ENCODE results near the gene GPANK1.

The GPANK1 gene

DNA sequence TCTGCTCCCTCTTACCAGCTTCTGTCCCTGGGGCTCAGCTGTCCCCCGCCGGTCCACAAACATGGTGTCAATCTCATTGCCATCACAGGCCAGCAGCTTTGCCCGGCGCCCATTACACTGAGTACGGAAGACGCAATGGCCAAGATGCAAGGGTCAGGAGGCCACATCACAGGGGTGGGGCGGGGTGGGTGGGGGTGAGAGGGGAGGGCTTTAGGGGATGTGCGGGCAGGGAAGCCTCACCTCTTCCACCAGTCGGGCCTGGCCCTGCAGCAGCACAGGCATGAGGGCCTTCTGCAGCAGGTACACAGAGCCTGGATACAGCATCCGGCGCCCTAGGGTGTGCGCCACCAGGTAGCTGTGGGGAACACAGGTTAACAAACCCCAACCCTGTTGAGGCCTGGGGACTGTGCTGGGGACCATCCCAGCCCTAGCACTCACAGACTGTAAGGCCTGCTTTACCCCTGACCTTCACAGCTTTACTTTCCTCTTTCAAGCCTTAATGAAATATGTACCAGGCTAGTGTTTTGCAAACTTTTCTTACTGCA lies 26.8 kb upstream of the GPANK1 start:
- DNase-seq (ENCODE audit: low read depth in 1 of 2, low spot score in 1 of 2), result no peak

GRCh38 chr6:31691078-31691463 lies 26.3 kb upstream of the GPANK1 start:
- DNase-seq (ENCODE audit: low read depth in 1 of 2, low spot score in 1 of 2), result no peak

- DNase-seq (ENCODE audit: low read depth in 1 of 2, low spot score in 1 of 2), result no peak
Measured at GRCh38 chr6:31690231-31691077, 25.7 kb upstream of the GPANK1 start.

DNA sequence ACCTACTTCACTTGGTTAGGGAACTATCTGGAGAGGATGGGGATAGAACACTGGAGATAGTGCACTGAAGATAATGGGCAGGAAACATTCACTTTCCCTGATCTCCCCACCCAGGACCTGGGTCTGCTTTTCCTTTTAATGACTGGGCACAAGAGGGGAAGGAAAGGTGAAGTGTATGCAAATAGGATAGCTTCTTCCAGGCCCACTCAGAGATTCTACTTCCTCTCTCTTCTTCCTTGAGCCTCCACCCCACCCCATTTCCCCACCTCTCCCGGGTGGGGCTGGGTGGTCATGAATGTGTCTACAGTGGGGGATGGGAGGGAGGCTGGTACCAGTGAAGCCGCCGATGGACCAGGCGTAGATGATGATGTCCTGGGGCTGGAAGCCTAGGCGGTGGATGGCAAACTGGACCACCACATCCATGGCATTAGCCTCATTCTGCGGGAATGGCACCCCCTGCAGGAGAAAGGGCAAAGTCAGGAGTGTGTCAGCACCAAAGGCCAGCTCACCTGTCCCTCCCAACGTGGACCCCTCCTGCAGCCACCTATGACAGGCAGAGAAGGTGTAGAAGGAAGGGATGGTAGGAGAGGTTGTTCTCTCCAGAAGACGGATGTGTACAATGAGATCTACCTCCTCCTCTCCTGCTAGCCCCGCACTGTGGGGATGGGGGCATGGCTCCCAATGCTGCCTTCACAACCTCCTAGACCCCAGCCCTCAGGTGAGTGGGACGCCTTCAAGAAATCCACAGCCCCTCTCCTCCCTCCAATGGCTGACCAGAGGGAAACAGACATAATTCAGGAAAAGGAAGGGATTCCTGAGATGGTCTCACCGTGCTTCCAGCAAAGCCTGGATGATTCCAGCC lies 24.7 kb upstream of the GPANK1 start:
- no peak for DNase-seq (ENCODE audit: low read depth in 1 of 2, low spot score in 1 of 2)

GRCh38 chr6:31687860-31688693 lies 23.3 kb upstream of the GPANK1 start:
- DNase-seq (ENCODE audit: low read depth in 1 of 2, low spot score in 1 of 2), result no peak

- DNase-seq (ENCODE audit: low read depth in 1 of 2, low spot score in 1 of 2), result no peak
Measured at GRCh38 chr6:31687321-31687720, 22.5 kb upstream of the GPANK1 start.

DNA sequence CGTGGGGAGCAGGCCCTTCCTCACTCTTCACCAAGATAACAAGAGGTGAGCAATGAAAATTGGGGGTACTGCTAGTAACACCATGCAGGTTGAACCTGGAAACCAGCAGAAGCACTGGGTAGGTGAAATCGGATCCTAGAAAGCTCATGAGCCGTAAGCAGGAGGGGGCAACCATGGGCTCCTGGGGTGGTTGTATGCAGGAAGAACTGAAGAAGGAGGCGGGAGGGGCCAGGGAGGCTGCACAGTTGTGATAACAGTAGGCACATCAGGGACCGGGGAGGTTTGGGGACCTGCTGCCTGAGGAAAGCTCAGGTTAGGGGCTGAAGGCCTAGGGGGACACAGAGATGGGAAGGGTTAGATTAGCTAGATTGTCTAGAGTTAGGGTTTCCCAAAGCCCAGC lies 21.7 kb upstream of the GPANK1 start:
- no peak for DNase-seq (ENCODE audit: low read depth in 1 of 2, low spot score in 1 of 2)

- DNase-seq (ENCODE audit: low read depth in 1 of 2, low spot score in 1 of 2), result no peak
Measured at GRCh38 chr6:31683591-31683990, 18.8 kb upstream of the GPANK1 start.

- DNase-seq (ENCODE audit: low read depth in 1 of 2, low spot score in 1 of 2), result no peak
Measured at GRCh38 chr6:31681135-31681671, 16.4 kb upstream of the GPANK1 start.

DNA sequence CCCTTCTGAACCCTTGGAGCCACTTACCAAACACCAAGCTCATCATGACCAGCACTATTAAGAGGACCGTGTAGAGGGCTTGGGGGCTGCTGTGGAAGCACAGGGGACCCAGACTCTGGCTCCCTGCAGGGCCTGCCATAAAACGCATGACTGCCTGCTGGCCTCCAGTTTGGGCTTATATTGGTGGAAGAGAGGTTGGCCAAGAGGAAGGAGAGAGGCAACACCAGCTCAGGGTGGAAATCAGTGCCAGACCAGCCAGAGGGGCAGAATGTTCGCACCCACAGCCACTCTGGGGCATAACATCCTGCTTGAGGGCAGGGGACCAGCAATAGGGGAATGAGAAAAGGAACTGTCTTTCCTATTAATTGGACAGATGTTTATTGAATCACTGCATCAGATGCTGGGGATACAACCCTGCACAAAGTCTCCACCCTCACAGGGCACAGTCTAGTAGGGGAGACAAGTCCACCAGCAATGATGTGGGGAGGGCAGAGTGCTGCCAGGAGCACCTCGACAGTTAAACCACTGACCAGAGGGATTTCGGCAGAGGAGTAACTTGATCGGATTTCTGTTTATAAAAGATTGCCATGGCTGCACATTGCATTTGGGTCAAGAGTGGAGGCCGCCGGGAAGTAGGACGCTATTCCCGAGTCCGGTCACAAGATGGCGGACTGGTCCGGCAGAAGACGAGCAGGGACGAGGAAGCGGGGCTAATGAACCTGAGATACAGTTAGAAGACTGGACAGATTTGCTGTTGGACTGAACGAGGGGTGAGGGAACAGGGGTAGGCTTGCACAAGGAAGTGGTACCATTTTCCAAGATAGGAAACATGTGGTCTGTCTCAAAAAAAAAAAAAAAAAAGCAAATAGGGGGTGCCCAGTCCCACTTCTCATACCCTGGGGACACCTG lies 15.7 kb upstream of the GPANK1 start, which contains the start of gene LY6G5C:
Gene LY6G5C, minus strand, starts transcription at position 842 of the 909 bp plus-strand sequence. Its CDS starts 694 bp downstream, at position 148.
- DNase-seq (ENCODE audit: low read depth in 1 of 2, low spot score in 1 of 2), result peak; percentile 37 to 40

- DNase-seq (ENCODE audit: low read depth in 1 of 2, low spot score in 1 of 2), result no peak
Measured at GRCh38 chr6:31677955-31678354, 13.2 kb upstream of the GPANK1 start.

GRCh38 chr6:31676904-31677303 lies 12.1 kb upstream of the GPANK1 start:
- DNase-seq (ENCODE audit: low read depth in 1 of 2, low spot score in 1 of 2), result no peak

- DNase-seq (ENCODE audit: low read depth in 1 of 2, low spot score in 1 of 2), result no peak
Measured at GRCh38 chr6:31676322-31676903, 11.6 kb upstream of the GPANK1 start.

DNA sequence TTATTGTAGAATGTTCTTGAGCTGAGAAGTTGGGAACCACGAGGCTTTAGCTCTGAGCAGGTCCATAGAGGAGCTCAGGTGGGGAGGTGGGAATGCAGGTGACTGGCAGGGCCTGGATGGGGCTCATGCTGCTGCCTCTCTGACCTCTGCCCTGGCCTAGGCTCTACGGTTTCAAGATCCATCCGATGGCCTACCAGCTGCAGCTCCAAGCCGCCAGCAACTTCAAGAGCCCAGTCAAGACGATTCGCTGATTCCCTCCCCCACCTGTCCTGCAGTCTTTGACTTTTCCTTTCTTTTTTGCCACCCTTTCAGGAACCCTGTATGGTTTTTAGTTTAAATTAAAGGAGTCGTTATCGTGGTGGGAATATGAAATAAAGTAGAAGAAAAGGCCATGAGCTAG lies 4.9 kb upstream of the GPANK1 start, which contains the start of gene LY6G5B:
Gene LY6G5B, plus strand, starts transcription at position 301 of the 400 bp plus-strand sequence. CDS start 975 bp downstream, outside the sequence.
- DNase-seq (ENCODE audit: low read depth in 1 of 2, low spot score in 1 of 2), result no peak

DNA sequence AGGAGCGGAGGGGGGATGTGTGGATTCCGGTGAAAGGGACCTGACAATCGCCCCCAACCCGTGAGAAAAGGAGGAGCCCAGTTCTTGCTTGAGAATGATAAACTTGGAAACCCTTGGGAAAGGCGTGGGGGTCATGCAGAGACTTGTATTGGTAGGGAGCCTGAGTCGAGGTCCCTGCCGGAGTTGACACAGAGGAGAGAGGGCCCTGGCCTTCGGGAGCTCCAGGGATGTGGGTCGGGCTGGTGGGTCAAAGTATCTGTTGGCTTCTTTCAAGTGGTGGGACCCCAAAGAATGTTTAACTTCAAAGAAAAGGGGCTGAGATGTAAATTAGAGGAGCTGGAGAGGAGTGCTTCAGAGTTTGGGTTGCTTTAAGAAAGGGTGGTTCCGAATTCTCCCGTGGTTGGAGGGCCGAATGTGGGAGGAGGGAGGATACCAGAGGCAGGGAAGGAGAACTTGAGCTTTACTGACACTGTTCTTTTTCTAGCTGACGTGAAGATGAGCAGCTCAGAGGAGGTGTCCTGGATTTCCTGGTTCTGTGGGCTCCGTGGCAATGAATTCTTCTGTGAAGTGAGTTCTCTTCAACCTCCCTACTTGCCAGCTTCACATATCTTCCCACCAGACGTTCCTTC lies 1.7 kb upstream of the GPANK1 start:
- DNase-seq (ENCODE audit: low read depth in 1 of 2, low spot score in 1 of 2), result no peak

- DNase-seq (ENCODE audit: low read depth in 1 of 2, low spot score in 1 of 2), result peak; percentile 94 to 98
Measured at GRCh38 chr6:31665501-31666336, 922 bp upstream of the GPANK1 start, which contains the start of gene CSNK2B. Gene CSNK2B, plus strand, starts transcription at chr6:31666080. Its CDS starts 752 bp downstream, at chr6:31666832.

- DNase-seq (ENCODE audit: low read depth in 1 of 2, low spot score in 1 of 2), result no peak
Measured at GRCh38 chr6:31663961-31664789, 622 bp downstream of the GPANK1 start.
